Heart right ventricle (tissue), 16 donors: ENCODE data around the gene RRAS2. TPM values are rescaled to one million over a fixed set of nuclear protein-coding genes. Genes with fewer than 3 reads are reported as not detected.
A peak's percentile ranks its signal among the peaks of the same experiment; 100 is the strongest.

Experiments
- ATAC-seq, 8 donors: fragments of 200-7000 bp; cut with Tn5 transposase; one replicate each; pipeline ENCODE4 v1.9.1; 2020; ENCODE audit warnings: mild to moderate bottlenecking in 8 of 8, moderate library complexity in 8 of 8, moderate number of reproducible peaks in 1 of 8
- DNase-seq, 2 donors: peaks; one replicate each; pipeline ENCODE4 v3.0.0-alpha.2; 2020
- H3K27ac ChIP-seq, 10 donors: fragments of 200-600 bp; sonication (generic) in 2 of 10; one replicate each; pipeline versions ENCODE4 v1.5.0 to v1.8.0; 2020 to 2022; ENCODE audit warnings: mild to moderate bottlenecking in 3 of 10
- H3K27me3 ChIP-seq, 7 donors: fragments of 200-600 bp; one replicate each; pipeline ENCODE4 v1.8.0; 2021 to 2022; ENCODE audit warnings: mild to moderate bottlenecking in 2 of 7
- H3K36me3 ChIP-seq, 9 donors: fragments of 200-600 bp; sonication (generic) in 1 of 9; one replicate each; pipeline versions ENCODE4 v1.5.0 to v1.8.0; 2020 to 2022; ENCODE audit warnings: mild to moderate bottlenecking in 2 of 9
- H3K4me1 ChIP-seq, 9 donors: fragments of 200-600 bp; sonication (generic) in 1 of 9; one replicate each; pipeline versions ENCODE4 v1.5.0 to v1.8.0; 2020 to 2022; ENCODE audit warnings: mild to moderate bottlenecking in 4 of 9
- H3K4me3 ChIP-seq, 10 donors: fragments of 200-600 bp; sonication (generic) in 2 of 10; one replicate each; pipeline versions ENCODE4 v1.5.0 to v1.8.0; 2020 to 2022; ENCODE audit warnings: mild to moderate bottlenecking in 7 of 10, moderate library complexity in 2 of 10
- H3K9me3 ChIP-seq, 11 donors: fragments of 200-600 bp in 10 of 11; sonication (generic) in 2 of 11; one replicate each; pipeline versions ENCODE4 v1.5.0 to v1.8.0; 2013 to 2022; ENCODE audit warnings: mild to moderate bottlenecking in 2 of 11, control low read depth in 1 of 11, moderate library complexity in 1 of 11
- CTCF ChIP-seq, 9 donors: fragments of 200-600 bp; sonication (generic) in 2 of 9; IDR thresholded peaks; one replicate each; pipeline versions ENCODE4 v1.5.0 to v1.8.0; 2021 to 2022; ENCODE audit warnings: antibody characterized with exemption in 9 of 9, mild to moderate bottlenecking in 5 of 9, moderate library complexity in 1 of 9
- WGBS, 2 donors: extraction: QIAGEN DNeasy Blood & Tissue Kit; methylation state at CpG; one replicate each; pipeline ENCODE4 v1.1.7; 2013; ENCODE audit warnings: inconsistent platforms in 1 of 2; 5-methylcytosine and 5-hydroxymethylcytosine counted together
- intact Hi-C, 10 donors: fragments of 100-400 bp; cut with DNase I; formaldehyde crosslinking; loops; one replicate each; pipeline versions ENCODE4 v1.11.1 to v1.14.2; 2022
- polyA plus RNA-seq, 2 donors: library from polyadenylated mRNA; stranded (reverse); fragments of 200-250 nt; gene quantifications; one replicate each; pipeline ENCODE4 v1.2.3, GENCODE V29; 2013
- total RNA-seq, 10 donors: library from RNA; stranded (reverse); fragmentation: NEBNext Ultra II Directional in 3 of 10; extraction: Animal tissue kit (Norgen Biotek cat#: 25700) in 3 of 10; gene quantifications; one replicate each; pipeline versions ENCODE4 v1.2.1 to v1.2.4, GENCODE V29; 2021 to 2023
- donor health status: Arrhythmogenic right ventricular cardiomyopathy.
- donor health status: ischemic (EF 13 %, LVEDD 7.1; RV severe dilation, severe dysfunction).
- donor health status: healthy with polysubstance abuse.
- donor health status: DM: no; HTN: yes; CAD: no.
- donor health status: DM: no; HTN: no; CAD: no.
- donor health status: ischemic (EF 25% LVEDD 6.9; RV normal size, moderate dysfunction).
- donor health status: ischemic (EF 25% LVEDD 5.7; RV mildly dilated, moderate dysfunction).
- donor health status: healthy.
- donor health status: DM: yes; HTN: yes; CAD: no.
- donor health status: Ischemic cardiomyopathy.
- donor health status: ischemic (EF 35%, LVEDD 5.7; RV mildly dilated, moderate dysfunction).
- donor health status: nonischemic (EF 11% LVEDD 7.7; RV severe dilation, severe dysfunction).
- donor health status: DM: yes; HTN: yes; CAD: no.
- donor health status: PGD.
- donor health status: ischemic (EF 29% LVEDD 5.4; RV normal size, mild dysfunction).
- donor health status: nonischemic (EF 23%, LVEDD 6.1; RV moderate dilation, normal function).

RRAS2 gene
- total and polyA plus RNA-seq, 12 donors, result 20.8 to 142 (median 37.3) TPM

- H3K36me3 ChIP-seq, result no peaks in the 10 kb centered on the region
- no peaks in the 10 kb centered on the region for H3K27me3 ChIP-seq
- no peak overlapping the region for H3K4me3 ChIP-seq
- no peaks in the 10 kb centered on the region for H3K9me3 ChIP-seq
- DNase-seq, result no peak
- intact Hi-C loops, result loop anchor here in 4 of 10 donors (5.0 to 10.0 kb wide), 4 partner anchors 50 to 153 kb away; partner anchors contain the start of gene RRAS2 (in 1 of the 4)
- H3K27ac ChIP-seq, result no peak overlapping the region
- no peak for ATAC-seq
- H3K4me1 ChIP-seq, result peaks cover 0 to 50% (median 30%) of the 10 kb centered on the region in 9 donors
- TF ChIP-seq CTCF (IDR thresholded peaks at IDR 0.05), result no peak
Measured at GRCh38 chr11:14304601-14305000, 54.4 kb downstream of the RRAS2 start.

GRCh38 chr11:14300661-14301304, 58.2 kb downstream of the RRAS2 start:
- Histone ChIP-seq H3K36me3 (no peaks in the 10 kb centered on the region), H3K27me3 (no peaks in the 10 kb centered on the region), H3K27ac (no peak overlapping the region), H3K4me3 (no peak overlapping the region), H3K9me3 (no peaks in the 10 kb centered on the region), H3K4me1 (peaks cover 0 to 42% (median 18%) of the 10 kb centered on the region in 9 donors)
- intact Hi-C loops, result loop anchor here (1.0 to 10.0 kb wide), 6 partner anchors 54 to 157 kb away; partner anchors contain the start of gene RRAS2 (in 1 of the 10)
- WGBS, 2 donors, result 38 to 49% methylated on average over 6 of the region's 6 CpGs
- TF ChIP-seq CTCF (IDR thresholded peaks at IDR 0.05), result peak; percentile 65 to 85 (median 77)
- ATAC-seq (peak; percentile 80 to 93 (median 87)), DNase-seq (peak in 1 of 2 donors; percentile 52)

GRCh38 chr11:14299921-14300320, 59.1 kb downstream of the RRAS2 start:
- DNase-seq (no peak), ATAC-seq (peak in 3 of 8 donors; percentile 29 to 38 (median 30))
- Histone ChIP-seq H3K27ac (no peak overlapping the region), H3K9me3 (no peaks in the 10 kb centered on the region), H3K4me3 (no peak overlapping the region), H3K36me3 (no peaks in the 10 kb centered on the region), H3K4me1 (peaks cover 0 to 40% (median 18%) of the 10 kb centered on the region in 9 donors), H3K27me3 (no peaks in the 10 kb centered on the region)
- TF ChIP-seq CTCF (IDR thresholded peaks at IDR 0.05), result no peak
- WGBS, 2 donors, result 64 to 65% methylated on average over 1 of the region's 1 CpG
- intact Hi-C loops, result loop anchor here (1.0 to 10.0 kb wide), 6 partner anchors 55 to 157 kb away; partner anchors contain the start of gene RRAS2 (in 1 of the 10)

GRCh38 chr11:14290422-14290821, 68.6 kb downstream of the RRAS2 start:
- 84 to 87% methylated on average over 3 of the region's 3 CpGs for WGBS, 2 donors
- Histone ChIP-seq H3K27me3 (no peaks in the 10 kb centered on the region), H3K9me3 (no peaks in the 10 kb centered on the region), H3K27ac (no peak overlapping the region), H3K4me3 (no peak overlapping the region), H3K36me3 (peaks cover 0 to 56% (median 0%) of the 10 kb centered on the region in 9 donors), H3K4me1 (peaks cover 0 to 11% (median 0%) of the 10 kb centered on the region in 9 donors)
- intact Hi-C loops, result no loop called here
- DNase-seq, result no peak
- no peak for ATAC-seq
- TF ChIP-seq CTCF (IDR thresholded peaks at IDR 0.05), result no peak
